VCaP (cell line): ENCODE results near the gene TTC28.
"Not testable (repeated sequence)": the region's sequence is repeated elsewhere in the genome, so short reads cannot be mapped to it uniquely, and the experiment has no call there.

Experiments
- H3K27ac ChIP-seq: fragments of 450-650 bp; 2 replicates; pipeline ENCODE4 v1.5.1; 2017
- TF ChIP-seq, protein P1 (sequence below): fragments of 450-650 bp; conservative IDR thresholded peaks from 2 replicates; pipeline ENCODE4 v1.5.1; 2017; ENCODE audit warnings: mild to moderate bottlenecking, moderate library complexity

The TTC28 gene

DNA sequence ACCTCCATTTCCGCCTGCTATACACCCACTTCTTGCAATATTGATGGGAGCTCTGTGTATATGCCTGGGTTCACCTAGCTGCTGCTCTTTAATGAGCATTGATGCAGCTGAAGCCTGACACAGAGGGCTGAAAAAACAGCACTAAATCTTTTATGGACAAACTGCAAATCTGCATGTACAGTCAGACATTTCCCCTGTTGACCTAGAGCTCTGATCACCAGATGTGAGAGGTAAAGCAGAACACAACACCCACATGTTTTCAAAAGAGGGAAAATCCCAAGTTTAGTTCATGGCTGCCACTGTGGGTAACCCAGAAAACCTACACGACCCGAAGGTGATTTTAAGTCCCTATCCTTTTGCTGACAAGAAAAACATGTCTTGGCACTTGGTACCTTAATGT is 457.6 kb downstream of the TTC28 start:
- TF ChIP-seq, protein P1, sequence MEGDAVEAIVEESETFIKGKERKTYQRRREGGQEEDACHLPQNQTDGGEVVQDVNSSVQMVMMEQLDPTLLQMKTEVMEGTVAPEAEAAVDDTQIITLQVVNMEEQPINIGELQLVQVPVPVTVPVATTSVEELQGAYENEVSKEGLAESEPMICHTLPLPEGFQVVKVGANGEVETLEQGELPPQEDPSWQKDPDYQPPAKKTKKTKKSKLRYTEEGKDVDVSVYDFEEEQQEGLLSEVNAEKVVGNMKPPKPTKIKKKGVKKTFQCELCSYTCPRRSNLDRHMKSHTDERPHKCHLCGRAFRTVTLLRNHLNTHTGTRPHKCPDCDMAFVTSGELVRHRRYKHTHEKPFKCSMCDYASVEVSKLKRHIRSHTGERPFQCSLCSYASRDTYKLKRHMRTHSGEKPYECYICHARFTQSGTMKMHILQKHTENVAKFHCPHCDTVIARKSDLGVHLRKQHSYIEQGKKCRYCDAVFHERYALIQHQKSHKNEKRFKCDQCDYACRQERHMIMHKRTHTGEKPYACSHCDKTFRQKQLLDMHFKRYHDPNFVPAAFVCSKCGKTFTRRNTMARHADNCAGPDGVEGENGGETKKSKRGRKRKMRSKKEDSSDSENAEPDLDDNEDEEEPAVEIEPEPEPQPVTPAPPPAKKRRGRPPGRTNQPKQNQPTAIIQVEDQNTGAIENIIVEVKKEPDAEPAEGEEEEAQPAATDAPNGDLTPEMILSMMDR = no peak
- peak overlapping the region; percentile 66 for H3K27ac ChIP-seq

DNA sequence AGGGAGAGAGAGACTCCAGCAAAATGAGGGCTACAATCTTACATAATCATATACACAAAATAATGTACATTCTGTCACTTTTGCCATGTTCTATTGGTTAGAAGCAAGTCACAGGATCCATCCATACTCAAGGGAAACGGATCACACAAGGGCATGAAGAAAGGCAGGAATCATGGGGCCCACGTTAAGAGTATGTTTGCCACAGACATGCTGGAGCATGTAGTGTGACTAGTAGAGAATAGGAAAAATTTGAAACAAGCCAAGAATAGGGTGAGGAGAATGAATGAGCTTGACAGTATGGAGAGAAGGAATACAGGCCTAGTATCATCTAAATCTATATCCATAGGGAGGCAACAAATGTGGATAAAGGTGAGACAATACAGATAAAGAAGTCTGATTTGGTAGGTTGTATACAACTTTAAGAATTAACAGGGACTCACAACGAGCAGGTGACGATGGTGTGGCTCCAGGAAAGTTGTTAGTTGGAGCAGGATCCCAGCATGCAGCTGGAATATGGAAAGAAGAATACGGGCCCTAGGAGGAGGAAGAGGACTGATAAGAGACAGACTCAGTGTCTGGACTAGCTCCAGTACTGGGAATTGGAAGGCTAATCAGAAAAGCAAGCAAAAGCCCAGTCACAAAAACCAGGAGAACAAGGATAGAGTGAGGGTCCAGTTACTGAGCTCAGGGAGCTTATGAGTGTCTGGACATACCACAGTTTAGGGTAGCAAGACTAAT is 458.8 kb downstream of the TTC28 start:
- H3K27ac ChIP-seq = peak overlapping the region; percentile 66
- TF ChIP-seq, protein P1 = no peak

DNA sequence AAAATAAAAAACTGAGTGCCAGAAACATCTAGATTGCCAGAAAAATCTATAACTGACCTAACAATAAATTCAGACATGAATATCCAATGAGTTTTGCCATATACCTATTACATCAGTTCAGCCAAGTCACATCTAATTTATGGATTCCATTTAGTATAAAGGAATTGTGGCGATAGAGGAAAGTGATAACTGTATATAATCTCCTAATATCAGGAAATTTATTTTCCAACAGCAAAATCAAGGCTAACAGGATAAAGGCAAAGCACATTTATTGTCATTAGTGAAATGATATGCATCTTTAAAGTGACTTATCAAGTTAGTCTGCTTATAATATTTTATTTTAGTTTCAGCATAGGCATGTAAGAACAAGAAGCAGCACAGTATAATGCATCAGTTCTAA is 462.4 kb downstream of the TTC28 start:
- TF ChIP-seq, protein P1 = no peak
- no peak overlapping the region for H3K27ac ChIP-seq

DNA sequence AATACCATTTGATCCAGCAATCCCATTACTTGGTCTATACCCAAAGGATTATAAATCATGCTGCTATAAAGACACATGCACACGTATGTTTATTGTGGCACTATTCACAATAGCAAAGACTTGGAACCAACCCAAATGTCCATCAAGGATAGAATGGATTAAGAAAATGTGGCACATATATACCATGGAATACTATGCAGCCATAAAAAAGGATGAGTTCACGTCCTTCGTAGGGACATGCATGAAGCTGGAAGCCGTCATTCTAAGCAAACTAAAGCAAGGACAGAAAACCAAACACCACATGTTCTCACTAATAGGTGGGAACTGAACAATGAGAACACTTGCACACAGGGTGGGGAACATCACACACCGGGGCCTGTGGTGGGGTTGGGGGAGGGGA is 464.9 kb downstream of the TTC28 start:
- H3K27ac ChIP-seq = not testable (repeated sequence)

DNA sequence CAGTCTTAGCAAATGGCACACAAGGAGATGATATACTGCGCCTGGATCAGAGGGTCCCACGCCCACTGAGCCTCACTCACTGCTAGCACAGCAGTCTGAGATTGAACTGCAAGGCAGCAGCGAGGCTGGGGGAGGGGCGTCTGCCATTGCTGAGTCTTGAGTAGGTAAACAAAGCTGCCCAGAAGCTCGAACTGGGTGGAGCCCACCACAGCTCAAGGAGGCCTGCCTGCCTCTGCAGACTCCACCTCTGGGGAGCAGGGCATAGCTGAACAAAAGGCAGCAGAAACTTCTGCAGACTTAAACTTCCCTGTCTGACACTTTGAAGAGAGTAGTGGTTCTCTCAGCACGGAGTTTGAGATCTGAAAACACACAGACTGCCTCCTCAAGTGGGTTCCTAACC is 470.2 kb downstream of the TTC28 start:
- H3K27ac ChIP-seq = not testable (repeated sequence)

DNA sequence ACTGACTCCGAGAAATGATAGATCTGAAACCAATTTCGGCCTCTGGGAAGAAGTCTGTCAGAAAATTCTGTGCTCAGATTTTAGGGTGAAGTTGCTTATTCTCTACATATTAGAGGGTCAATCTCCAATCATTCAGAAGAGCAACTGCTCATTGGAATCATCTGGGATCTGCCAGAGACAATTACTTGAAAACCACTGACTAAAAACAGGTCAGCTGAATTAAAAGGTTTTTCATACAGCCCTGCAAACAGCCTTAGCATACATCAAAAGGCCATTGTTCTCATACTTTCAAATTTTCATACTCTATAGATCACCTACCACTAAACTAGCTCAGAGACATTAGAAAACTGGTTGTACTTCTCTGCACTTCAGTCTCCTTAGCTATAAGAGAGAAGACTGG is 470.9 kb downstream of the TTC28 start:
- TF ChIP-seq, protein P1 = no peak
- no peak overlapping the region for H3K27ac ChIP-seq

DNA sequence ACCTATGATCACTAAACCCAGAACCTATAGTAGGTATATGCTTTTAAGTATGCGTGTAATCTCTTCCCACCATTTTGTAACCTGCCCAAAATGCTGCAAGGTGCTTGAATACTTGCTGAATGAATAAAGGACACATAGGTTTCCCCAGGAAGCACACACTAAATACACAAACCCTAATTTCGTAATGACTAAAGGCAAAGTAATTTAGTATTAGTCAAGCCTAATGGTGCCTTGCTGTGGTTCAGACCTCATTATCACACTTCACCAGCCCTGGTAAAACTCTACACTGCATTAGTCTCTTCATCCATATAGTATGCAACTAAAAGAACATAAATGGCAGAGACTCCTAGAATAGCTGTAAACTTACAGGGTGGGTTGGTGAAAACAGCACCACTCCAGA is 471.6 kb downstream of the TTC28 start:
- no peak overlapping the region for H3K27ac ChIP-seq
- TF ChIP-seq, protein P1 = no peak

DNA sequence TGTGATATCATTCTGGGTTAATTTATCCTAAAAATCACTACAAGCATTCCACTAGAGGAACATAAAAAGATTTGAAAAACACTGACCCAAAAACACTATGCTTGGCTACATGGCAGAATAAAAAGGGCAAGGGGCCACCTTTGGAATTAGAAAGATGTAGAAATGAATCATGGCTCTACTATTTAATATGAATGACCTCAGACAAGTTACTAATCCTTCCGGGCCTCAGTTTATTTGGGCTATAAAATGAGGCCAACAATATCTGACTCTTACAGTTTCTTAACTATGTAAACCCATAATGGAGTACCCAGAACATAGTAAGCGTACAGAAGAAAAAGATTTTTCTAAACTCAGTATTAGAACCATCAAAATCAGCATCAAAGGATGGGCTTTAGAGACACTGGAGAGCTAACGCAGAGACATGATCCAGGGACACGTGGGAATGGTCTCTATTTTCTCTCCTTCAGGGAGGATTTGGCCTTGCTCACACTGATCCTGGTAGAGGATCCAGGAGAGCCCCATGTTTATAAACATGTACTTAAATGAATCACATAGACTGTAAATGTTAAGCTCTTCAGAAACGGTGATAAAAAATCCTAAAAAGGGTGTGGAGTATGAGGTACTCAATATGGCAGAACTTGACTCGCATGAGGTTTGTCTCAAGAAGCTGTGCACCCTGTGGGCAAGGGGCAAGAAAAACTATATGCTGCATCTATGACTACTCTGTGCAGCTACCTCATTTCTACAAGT is 472.2 kb downstream of the TTC28 start:
- TF ChIP-seq, protein P1 = no peak
- H3K27ac ChIP-seq = no peak overlapping the region
